Measurements from ENCODE around the gene LAMB3.

The LAMB3 gene

GRCh38 chr1:209594440-209594839, 57.8 kb downstream of the LAMB3 start:
- no peak for DNase-seq

- DNase-seq, result no peak
Observed at GRCh38 chr1:209593747-209594146, 58.5 kb downstream of the LAMB3 start.

- DNase-seq, result no peak
Observed at GRCh38 chr1:209590405-209590804, 61.8 kb downstream of the LAMB3 start.

GRCh38 chr1:209589863-209590262, 62.4 kb downstream of the LAMB3 start:
- no peak for DNase-seq

- no peak for DNase-seq
Observed at GRCh38 chr1:209589440-209589839, 62.8 kb downstream of the LAMB3 start.

GRCh38 chr1:209587789-209588188, 64.4 kb downstream of the LAMB3 start:
- DNase-seq, result no peak

- no peak for DNase-seq
Observed at GRCh38 chr1:209586221-209586740, 65.9 kb downstream of the LAMB3 start.

- DNase-seq, result peak; percentile 65
Observed at GRCh38 chr1:209585672-209586071, 66.6 kb downstream of the LAMB3 start.

- no peak for DNase-seq
Observed at GRCh38 chr1:209585197-209585596, 67.0 kb downstream of the LAMB3 start.

- DNase-seq, result no peak
Observed at GRCh38 chr1:209584231-209584672, 68.0 kb downstream of the LAMB3 start.

- DNase-seq, result peak; percentile 90
Observed at GRCh38 chr1:209583408-209583807, 68.8 kb downstream of the LAMB3 start, which contains the start of gene CAMK1G. TSS of gene CAMK1G (plus strand) at chr1:209583714. CDS start at chr1:209594984, 11,270 bp downstream.

GRCh38 chr1:209580577-209580976, 71.6 kb downstream of the LAMB3 start:
- DNase-seq, result no peak

- DNase-seq, result no peak
Observed at GRCh38 chr1:209577346-209577745, 74.9 kb downstream of the LAMB3 start.

- peak; percentile 12 for DNase-seq
Observed at GRCh38 chr1:209576392-209577197, 75.6 kb downstream of the LAMB3 start.

- no peak for DNase-seq
Observed at GRCh38 chr1:209570743-209571142, 81.5 kb downstream of the LAMB3 start.

GRCh38 chr1:209569455-209570207, 82.6 kb downstream of the LAMB3 start:
- peak; percentile 22 for DNase-seq

GRCh38 chr1:209567698-209568175, 84.5 kb downstream of the LAMB3 start:
- DNase-seq, result no peak

GRCh38 chr1:209565759-209566678, 86.2 kb downstream of the LAMB3 start:
- DNase-seq, result peak; percentile 69

All from DMS79 (cell line).